Pancreas (tissue), 10 donors: Measurements from ENCODE around the gene PPFIBP1. TPM values are rescaled to one million over a fixed set of nuclear protein-coding genes. Genes with fewer than 3 reads are reported as not detected.
A peak's percentile ranks its signal among the peaks of the same experiment; 100 is the strongest.

ENCODE experiments used
- ATAC-seq, 4 donors: fragments of 200-7000 bp; cut with Tn5 transposase; one replicate each; pipeline versions ENCODE4 v1.8.0 to v1.9.1; 2020; ENCODE audit warnings: mild to moderate bottlenecking in 4 of 4, moderate library complexity in 4 of 4
- DNase-seq, 6 donors: peaks; one replicate each; pipeline ENCODE4 v3.0.0-alpha.2; 2020
- FAIRE-seq: peaks from 2 replicates; lab custom pipeline; 2012; peaks lifted over from hg19 to GRCh38; lab: Jason Lieb, UNC
- H3K27ac ChIP-seq, 4 donors: fragments of 200-600 bp; sonication (generic); 1 replicate in 3 of 4; 2 replicates in 1 of 4; pipeline versions ENCODE4 v1.5.0 to v1.8.0; 2020
- H3K27me3 ChIP-seq, 4 donors: fragments of 200-600 bp; one replicate each; pipeline ENCODE4 v1.8.0; 2021
- H3K36me3 ChIP-seq, 3 donors: fragments of 200-600 bp; sonication (generic) in 1 of 3; one replicate each; pipeline versions ENCODE4 v1.5.0 to v1.8.0; 2020 to 2021
- H3K4me1 ChIP-seq, 3 donors: fragments of 200-600 bp; one replicate each; pipeline ENCODE4 v1.8.0; 2021
- H3K4me3 ChIP-seq, 4 donors: fragments of 200-600 bp; sonication (generic) in 2 of 4; one replicate each; pipeline versions ENCODE4 v1.5.0 to v1.8.0; 2020 to 2021
- H3K9me3 ChIP-seq, 4 donors: fragments of 200-600 bp; one replicate each; pipeline ENCODE4 v1.8.0; 2021
- WGBS, 2 donors: extraction: QIAGEN DNeasy Blood & Tissue Kit; methylation state at CpG; one replicate each; pipeline ENCODE4 v1.1.7; 2013; 5-methylcytosine and 5-hydroxymethylcytosine counted together
- intact Hi-C, 3 donors: fragments of 100-400 bp; cut with DNase I; formaldehyde crosslinking; loops; one replicate each; pipeline versions ENCODE4 v1.11.1 to v1.14.2; 2022
- polyA plus RNA-seq, 2 donors: library from polyadenylated mRNA; stranded (reverse); fragments of 200-250 nt; gene quantifications; one replicate each; pipeline ENCODE4 v1.2.3, GENCODE V29; 2013
- total RNA-seq, 6 donors: library from RNA; stranded (reverse); fragmentation: NEBNext Ultra II Directional in 4 of 6; extraction: Animal tissue kit (Norgen Biotek cat#: 25700) in 4 of 6; gene quantifications; one replicate each; pipeline versions ENCODE4 v1.2.1 to v1.2.4, GENCODE V29; 2021 to 2023
- TF ChIP-seq, protein P1 (sequence below), 4 donors: fragments of 200-600 bp; sonication (generic) in 3 of 4; IDR thresholded peaks; one replicate each; pipeline versions ENCODE4 v1.5.0 to v1.8.0; 2021; ENCODE audit warnings: antibody characterized with exemption in 4 of 4
- donor health status: healthy with polysubstance abuse.
- donor health status: DM: no; HTN: no; CAD: no; lungs with moderate emphysema.
- donor health status: DM: no; HTN: no; CAD: no.
- donor health status: control.
- donor health status: control.
- donor health status: Bipolar disorder and iron deficiency.
- donor health status: DM: yes; HTN: yes; CAD: no.
- donor health status: DM: no; HTN: no; CAD: no.
- donor health status: DM: no; HTN: no; CAD: no.
- donor health status: DM: yes; HTN: yes; CAD: no.

PPFIBP1 gene
- total and polyA plus RNA-seq, 8 donors, result 12.1 to 50.3 (median 32.9) TPM

DNA sequence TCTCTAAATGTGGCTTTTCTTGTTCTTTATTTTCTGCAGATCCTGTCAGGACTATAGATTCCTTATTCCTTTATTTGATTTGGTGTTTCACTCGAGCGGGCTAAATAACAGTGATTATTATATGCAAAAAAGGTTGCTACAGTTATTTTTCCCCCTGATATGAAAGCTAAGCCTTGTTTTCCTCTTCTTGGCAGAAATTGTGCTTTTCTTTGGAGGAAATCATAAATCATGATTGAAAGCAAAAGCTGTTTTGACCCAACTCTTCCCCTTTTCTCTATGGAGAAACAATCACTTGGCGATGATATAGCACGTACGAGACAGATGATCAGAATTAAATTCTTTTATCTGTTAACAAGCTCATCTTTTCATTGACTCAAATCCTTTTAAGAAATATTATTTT, 31.4 kb downstream of the PPFIBP1 start:
- peak overlapping the region in 2 of 4 donors; percentile 25 to 36 for H3K27ac ChIP-seq
- WGBS, 2 donors, result 52 to 56% methylated on average over 5 of the region's 5 CpGs
- FAIRE-seq, result no peak
- peaks cover 0 to 15% (median 14%) of the 10 kb centered on the region in 3 donors for H3K4me1 ChIP-seq
- DNase-seq, result no peak
- H3K4me3 ChIP-seq, result no peak overlapping the region
- TF ChIP-seq, protein P1, sequence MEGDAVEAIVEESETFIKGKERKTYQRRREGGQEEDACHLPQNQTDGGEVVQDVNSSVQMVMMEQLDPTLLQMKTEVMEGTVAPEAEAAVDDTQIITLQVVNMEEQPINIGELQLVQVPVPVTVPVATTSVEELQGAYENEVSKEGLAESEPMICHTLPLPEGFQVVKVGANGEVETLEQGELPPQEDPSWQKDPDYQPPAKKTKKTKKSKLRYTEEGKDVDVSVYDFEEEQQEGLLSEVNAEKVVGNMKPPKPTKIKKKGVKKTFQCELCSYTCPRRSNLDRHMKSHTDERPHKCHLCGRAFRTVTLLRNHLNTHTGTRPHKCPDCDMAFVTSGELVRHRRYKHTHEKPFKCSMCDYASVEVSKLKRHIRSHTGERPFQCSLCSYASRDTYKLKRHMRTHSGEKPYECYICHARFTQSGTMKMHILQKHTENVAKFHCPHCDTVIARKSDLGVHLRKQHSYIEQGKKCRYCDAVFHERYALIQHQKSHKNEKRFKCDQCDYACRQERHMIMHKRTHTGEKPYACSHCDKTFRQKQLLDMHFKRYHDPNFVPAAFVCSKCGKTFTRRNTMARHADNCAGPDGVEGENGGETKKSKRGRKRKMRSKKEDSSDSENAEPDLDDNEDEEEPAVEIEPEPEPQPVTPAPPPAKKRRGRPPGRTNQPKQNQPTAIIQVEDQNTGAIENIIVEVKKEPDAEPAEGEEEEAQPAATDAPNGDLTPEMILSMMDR (IDR thresholded peaks at IDR 0.05), result no peak
- H3K36me3 ChIP-seq, result no peaks in the 10 kb centered on the region
- H3K27me3 ChIP-seq, result no peaks in the 10 kb centered on the region
- no peak for ATAC-seq
- intact Hi-C loops, result no loop called here
- no peaks in the 10 kb centered on the region for H3K9me3 ChIP-seq

DNA sequence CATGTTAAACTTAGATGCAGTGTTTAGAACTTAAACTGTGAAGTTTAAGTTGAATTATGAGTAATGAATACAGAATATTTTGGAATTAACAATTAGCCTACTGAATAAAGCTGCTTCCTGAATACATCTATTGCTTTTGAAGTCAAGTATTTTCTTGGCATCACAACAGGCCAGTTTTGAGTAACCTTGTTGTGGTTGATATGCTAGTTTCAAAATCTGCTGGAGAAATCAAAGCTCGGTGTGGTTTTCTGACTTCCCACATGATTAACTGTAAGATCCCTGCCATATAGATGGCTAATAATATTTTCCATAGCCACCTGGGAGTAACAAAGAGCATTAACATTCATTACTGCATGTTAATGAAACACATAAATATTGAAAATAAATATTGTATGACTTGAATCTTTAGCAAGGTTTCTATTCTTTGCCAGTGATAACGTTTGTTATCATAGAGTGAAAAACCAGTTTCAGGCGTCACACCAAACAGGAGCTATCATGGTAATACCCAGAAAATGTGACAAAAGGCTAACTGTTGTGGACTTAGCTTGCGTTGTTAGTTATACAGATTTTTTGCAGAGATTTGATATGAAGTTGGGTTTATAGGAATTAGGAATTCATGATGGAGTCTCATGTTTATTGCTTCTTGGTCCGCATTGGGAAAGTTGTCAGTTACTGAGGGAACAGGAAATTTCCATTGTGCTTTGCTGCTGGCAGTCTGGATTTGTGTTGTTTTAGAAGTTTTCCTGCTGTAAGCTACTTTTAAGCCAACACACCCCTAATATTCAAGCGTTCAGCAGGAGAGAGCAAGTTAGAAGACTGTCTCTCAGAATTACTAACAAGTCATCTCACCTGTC, 32.1 kb downstream of the PPFIBP1 start:
- FAIRE-seq, result no peak

DNA sequence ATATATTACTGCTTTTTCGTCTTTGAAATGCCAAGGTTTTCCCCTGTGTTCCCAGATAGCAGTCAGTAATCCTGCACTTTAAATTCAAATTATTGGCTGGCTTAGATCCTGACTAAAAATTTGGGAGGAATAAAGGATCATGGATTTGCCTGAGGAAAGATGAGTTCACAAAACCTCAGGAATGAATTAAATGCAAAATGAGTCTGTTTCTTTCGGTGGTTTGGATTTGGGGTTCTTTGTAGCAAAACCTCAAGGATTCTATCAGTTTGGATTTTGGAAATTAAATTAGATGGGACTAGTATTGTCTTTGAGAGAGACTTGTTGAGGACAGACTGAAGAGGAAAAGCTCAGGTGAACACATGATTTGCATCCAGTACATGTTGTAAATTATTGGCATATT, 36.1 kb downstream of the PPFIBP1 start:
- Histone ChIP-seq H3K27ac (no peak overlapping the region), H3K27me3 (no peaks in the 10 kb centered on the region), H3K9me3 (no peaks in the 10 kb centered on the region), H3K4me1 (peaks cover 0 to 11% (median 9%) of the 10 kb centered on the region in 3 donors), H3K4me3 (no peak overlapping the region), H3K36me3 (no peaks in the 10 kb centered on the region)
- ATAC-seq (no peak), FAIRE-seq (no peak), DNase-seq (no peak)
- 83 to 87% methylated on average over 2 of the region's 2 CpGs for WGBS, 2 donors
- TF ChIP-seq, protein P1 (IDR thresholded peaks at IDR 0.05), result no peak
- intact Hi-C loops, result no loop called here

More for the DNA sequence above, 32.1 kb downstream of the PPFIBP1 start:
- Histone ChIP-seq H3K27me3 (no peaks in the 10 kb centered on the region), H3K4me3 (no peak overlapping the region), H3K27ac (peak overlapping the region in 2 of 4 donors; percentile 25 to 36), H3K36me3 (no peaks in the 10 kb centered on the region), H3K9me3 (no peaks in the 10 kb centered on the region), H3K4me1 (peaks cover 0 to 14% (median 13%) of the 10 kb centered on the region in 3 donors)
- peak in 3 of 4 donors; percentile 11 to 40 (median 33) for ATAC-seq
- no peak for DNase-seq
- intact Hi-C loops, result no loop called here
- 33 to 44% methylated on average over 6 of the region's 6 CpGs for WGBS, 2 donors
- TF ChIP-seq, protein P1 (IDR thresholded peaks at IDR 0.05), result no peak

DNA sequence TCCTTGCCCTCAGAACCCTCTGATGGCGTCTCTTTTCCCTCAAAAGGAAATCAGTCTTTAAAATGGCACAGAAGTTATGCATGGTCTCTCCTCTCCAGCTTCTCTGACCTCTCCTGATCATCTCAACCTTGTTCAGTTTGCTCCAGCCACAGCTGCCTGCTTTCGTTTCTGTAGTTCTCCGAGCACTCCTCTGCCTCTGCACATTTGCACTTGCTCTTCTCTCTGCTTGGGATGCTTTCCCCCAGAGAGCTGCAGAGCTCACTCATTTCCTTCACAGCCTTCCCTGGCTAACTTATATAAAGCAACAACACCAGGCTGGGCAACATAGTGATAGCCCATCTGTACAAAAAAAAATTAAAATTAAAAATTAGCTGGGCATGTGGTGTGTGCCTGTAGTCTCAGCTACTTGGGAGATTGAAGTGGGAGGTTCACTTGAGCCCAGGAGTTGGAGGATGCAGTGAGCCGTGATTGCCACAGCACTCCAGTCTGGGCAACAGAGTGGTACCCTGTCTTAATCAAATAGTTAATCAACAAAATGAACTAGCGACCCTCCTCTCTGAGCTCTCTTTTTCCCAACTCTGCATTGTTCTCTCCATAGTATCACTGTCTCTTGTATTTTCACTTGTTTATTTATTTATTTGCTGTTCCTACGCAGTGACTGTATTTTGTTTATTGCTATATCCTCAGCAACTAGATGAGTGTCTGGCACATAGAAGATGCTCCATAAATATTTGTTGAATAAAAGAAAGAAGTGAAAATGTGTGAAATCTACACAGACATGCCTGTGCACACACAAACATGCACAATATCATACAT, 37.7 kb downstream of the PPFIBP1 start:
- Histone ChIP-seq H3K9me3 (no peaks in the 10 kb centered on the region), H3K27ac (no peak overlapping the region), H3K36me3 (no peaks in the 10 kb centered on the region), H3K4me3 (no peak overlapping the region), H3K27me3 (no peaks in the 10 kb centered on the region), H3K4me1 (no peaks in the 10 kb centered on the region)
- intact Hi-C loops, result no loop called here
- ATAC-seq, result no peak
- 67 to 69% methylated on average over 6 of the region's 6 CpGs for WGBS, 2 donors
- no peak for FAIRE-seq
- no peak for DNase-seq
- TF ChIP-seq, protein P1 (IDR thresholded peaks at IDR 0.05), result no peak
